ENCODE results near the gene VMO1. TPM values are rescaled to one million over a fixed set of nuclear protein-coding genes. Genes with fewer than 3 reads are reported as not detected.

VMO1 gene
- total RNA-seq, 1 experiment from 2014 or later = 0.54 TPM

DNA sequence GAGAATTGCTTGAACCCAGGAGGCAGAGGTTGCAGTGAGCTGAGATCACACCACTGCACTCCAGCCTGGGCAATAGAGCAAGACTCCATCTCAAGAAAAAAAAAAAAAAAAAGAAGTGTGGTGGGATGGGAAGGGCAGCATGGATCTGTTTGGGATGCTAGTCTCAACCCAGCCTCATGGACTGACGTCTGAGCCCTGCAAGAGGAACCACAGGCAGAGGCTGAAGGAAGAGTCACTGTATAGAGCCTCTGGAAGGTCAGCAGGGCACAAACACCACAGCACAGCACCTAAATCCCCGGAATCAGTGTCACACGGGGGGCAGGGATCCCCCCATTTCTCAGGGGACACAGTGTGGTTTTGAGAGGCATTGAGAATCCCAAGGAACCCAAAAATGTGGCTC lies 35.6 kb downstream of the VMO1 start:
- TF ChIP-seq, protein P1, sequence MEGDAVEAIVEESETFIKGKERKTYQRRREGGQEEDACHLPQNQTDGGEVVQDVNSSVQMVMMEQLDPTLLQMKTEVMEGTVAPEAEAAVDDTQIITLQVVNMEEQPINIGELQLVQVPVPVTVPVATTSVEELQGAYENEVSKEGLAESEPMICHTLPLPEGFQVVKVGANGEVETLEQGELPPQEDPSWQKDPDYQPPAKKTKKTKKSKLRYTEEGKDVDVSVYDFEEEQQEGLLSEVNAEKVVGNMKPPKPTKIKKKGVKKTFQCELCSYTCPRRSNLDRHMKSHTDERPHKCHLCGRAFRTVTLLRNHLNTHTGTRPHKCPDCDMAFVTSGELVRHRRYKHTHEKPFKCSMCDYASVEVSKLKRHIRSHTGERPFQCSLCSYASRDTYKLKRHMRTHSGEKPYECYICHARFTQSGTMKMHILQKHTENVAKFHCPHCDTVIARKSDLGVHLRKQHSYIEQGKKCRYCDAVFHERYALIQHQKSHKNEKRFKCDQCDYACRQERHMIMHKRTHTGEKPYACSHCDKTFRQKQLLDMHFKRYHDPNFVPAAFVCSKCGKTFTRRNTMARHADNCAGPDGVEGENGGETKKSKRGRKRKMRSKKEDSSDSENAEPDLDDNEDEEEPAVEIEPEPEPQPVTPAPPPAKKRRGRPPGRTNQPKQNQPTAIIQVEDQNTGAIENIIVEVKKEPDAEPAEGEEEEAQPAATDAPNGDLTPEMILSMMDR (IDR thresholded peaks at IDR 0.05; ENCODE audit: insufficient read depth in 1 of 2, low read depth in 1 of 2, low read length in 1 of 2, severe bottlenecking in 1 of 2, unreplicated experiment in 1 of 2) = no peak
- no peaks in the 10 kb centered on the region for H3K36me3 Mint-ChIP-seq (ENCODE audit: insufficient read depth, unreplicated experiment)
- BruUV-seq (replicated peaks) = no TSS peak
- ChIA-PET POLR2A (no interaction called here), CTCF (no interaction called here)
- no peaks in the 10 kb centered on the region for H3K4me1 Mint-ChIP-seq (ENCODE audit: low read depth, unreplicated experiment)
- DNase-seq = no peak
- Histone ChIP-seq H3K4me3 (ENCODE audit: low read depth, low read length) (no peak overlapping the region), H3K27me3 (replicated peaks; ENCODE audit: control insufficient read depth, insufficient read depth, low read length) (no peaks in the 10 kb centered on the region), H3K4me1 (no peaks in the 10 kb centered on the region), H3K36me3 (ENCODE audit: control insufficient read depth, insufficient read depth, low read length) (no peaks in the 10 kb centered on the region), H3K9me3 (no peaks in the 10 kb centered on the region)
- no peak overlapping the region for H3K4me3 Mint-ChIP-seq (ENCODE audit: unreplicated experiment)
- H3K27ac Mint-ChIP-seq (ENCODE audit: unreplicated experiment) = no peak overlapping the region
- no peaks in the 10 kb centered on the region for H3K27me3 Mint-ChIP-seq (ENCODE audit: insufficient read depth, unreplicated experiment)
- no peaks in the 10 kb centered on the region for H3K9me3 Mint-ChIP-seq (ENCODE audit: unreplicated experiment)
- intact Hi-C loops (cut with micrococcal nuclease; ENCODE audit: unreplicated experiment) = no loop called here

DNA sequence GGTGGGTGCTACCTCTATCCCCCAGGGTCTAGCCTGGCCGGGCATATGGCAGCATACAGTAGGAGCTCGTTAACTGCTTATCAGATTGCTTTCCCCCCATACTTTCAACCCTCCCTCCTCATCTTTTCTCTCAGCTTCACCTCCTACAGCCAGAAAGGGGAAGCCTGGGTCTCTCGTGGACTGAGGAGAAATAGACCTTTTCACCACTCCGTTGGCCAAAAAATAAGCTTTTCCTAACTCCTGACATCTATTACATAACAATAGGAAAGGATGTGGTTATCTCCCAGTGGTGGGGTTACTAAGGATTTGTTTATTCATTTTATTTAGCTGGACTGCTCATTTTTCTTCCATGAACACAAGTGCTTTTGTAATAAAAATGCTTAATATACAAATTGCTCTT lies 37.5 kb downstream of the VMO1 start:
- H3K27me3 ChIP-seq (replicated peaks; ENCODE audit: control insufficient read depth, insufficient read depth, low read length) = no peaks in the 10 kb centered on the region
- Mint-ChIP-seq H3K4me3 (ENCODE audit: unreplicated experiment) (no peak overlapping the region), H3K4me1 (ENCODE audit: low read depth, unreplicated experiment) (no peaks in the 10 kb centered on the region), H3K27ac (ENCODE audit: unreplicated experiment) (no peak overlapping the region), H3K9me3 (ENCODE audit: unreplicated experiment) (no peaks in the 10 kb centered on the region), H3K36me3 (ENCODE audit: insufficient read depth, unreplicated experiment) (no peaks in the 10 kb centered on the region), H3K27me3 (ENCODE audit: insufficient read depth, unreplicated experiment) (no peaks in the 10 kb centered on the region)
- H3K9me3 ChIP-seq = no peaks in the 10 kb centered on the region
- no peaks in the 10 kb centered on the region for H3K36me3 ChIP-seq (ENCODE audit: control insufficient read depth, insufficient read depth, low read length)
- intact Hi-C loops (cut with micrococcal nuclease; ENCODE audit: unreplicated experiment) = no loop called here
- H3K4me1 ChIP-seq = no peaks in the 10 kb centered on the region
- TF ChIP-seq, protein P1 (IDR thresholded peaks at IDR 0.05; ENCODE audit: insufficient read depth in 1 of 2, low read depth in 1 of 2, low read length in 1 of 2, severe bottlenecking in 1 of 2, unreplicated experiment in 1 of 2) = no peak
- H3K4me3 ChIP-seq (ENCODE audit: low read depth, low read length) = no peak overlapping the region
- BruUV-seq (replicated peaks) = no TSS peak
- POLR2A ChIA-PET = no interaction called here
- DNase-seq = no peak
- CTCF ChIA-PET = no interaction called here

DNA sequence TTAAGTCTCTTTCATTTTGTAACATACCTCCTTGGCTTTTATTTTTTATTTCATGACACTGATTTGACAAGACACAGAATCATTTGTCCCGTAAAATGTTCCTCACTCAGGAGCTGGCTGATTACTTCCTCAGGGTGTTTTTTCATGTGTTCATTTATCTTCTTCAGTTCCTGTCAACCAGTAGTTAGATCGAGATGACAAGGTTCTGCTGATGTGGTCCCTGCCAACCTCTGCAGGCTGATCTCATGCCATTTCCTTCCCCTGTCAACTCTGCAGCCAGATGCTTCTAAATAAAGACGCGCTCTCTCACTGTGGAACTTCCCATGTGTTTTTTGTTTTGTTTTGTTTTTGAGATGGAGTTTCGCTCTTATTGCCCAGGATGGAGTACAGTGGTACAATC lies 38.3 kb downstream of the VMO1 start:
- intact Hi-C loops (cut with micrococcal nuclease; ENCODE audit: unreplicated experiment) = no loop called here
- Mint-ChIP-seq H3K27ac (ENCODE audit: unreplicated experiment) (no peak overlapping the region), H3K4me1 (ENCODE audit: low read depth, unreplicated experiment) (no peaks in the 10 kb centered on the region), H3K9me3 (ENCODE audit: unreplicated experiment) (no peaks in the 10 kb centered on the region), H3K36me3 (ENCODE audit: insufficient read depth, unreplicated experiment) (no peaks in the 10 kb centered on the region), H3K27me3 (ENCODE audit: insufficient read depth, unreplicated experiment) (no peaks in the 10 kb centered on the region), H3K4me3 (ENCODE audit: unreplicated experiment) (no peak overlapping the region)
- H3K36me3 ChIP-seq (ENCODE audit: control insufficient read depth, insufficient read depth, low read length) = no peaks in the 10 kb centered on the region
- H3K9me3 ChIP-seq = no peaks in the 10 kb centered on the region
- TF ChIP-seq, protein P1 (IDR thresholded peaks at IDR 0.05; ENCODE audit: insufficient read depth in 1 of 2, low read depth in 1 of 2, low read length in 1 of 2, severe bottlenecking in 1 of 2, unreplicated experiment in 1 of 2) = no peak
- ChIA-PET POLR2A (no interaction called here), CTCF (no interaction called here)
- no TSS peak for BruUV-seq (replicated peaks)
- H3K27me3 ChIP-seq (replicated peaks; ENCODE audit: control insufficient read depth, insufficient read depth, low read length) = no peaks in the 10 kb centered on the region
- no peak overlapping the region for H3K4me3 ChIP-seq (ENCODE audit: low read depth, low read length)
- H3K4me1 ChIP-seq = no peaks in the 10 kb centered on the region
- no peak for DNase-seq
